Astrocyte (in vitro differentiated cells and primary cell): Measurements from ENCODE around the gene ANKRD33B.

Source experiments
- EZH2 ChIP-seq: IDR thresholded peaks from 2 replicates; pipeline ENCODE4 v1.6.1; 2012; ENCODE audit warnings: mild to moderate bottlenecking, low read length, inconsistent platforms; ENCODE audit not compliant: insufficient read depth
- TF ChIP-seq, protein P1 (sequence below): IDR thresholded peaks from 2 replicates; pipeline ENCODE4 v1.5.1; 2011; ENCODE audit warnings: low read depth, mild to moderate bottlenecking, inconsistent platforms, low read length, moderate library complexity; ENCODE audit not compliant: insufficient read depth

DNA sequence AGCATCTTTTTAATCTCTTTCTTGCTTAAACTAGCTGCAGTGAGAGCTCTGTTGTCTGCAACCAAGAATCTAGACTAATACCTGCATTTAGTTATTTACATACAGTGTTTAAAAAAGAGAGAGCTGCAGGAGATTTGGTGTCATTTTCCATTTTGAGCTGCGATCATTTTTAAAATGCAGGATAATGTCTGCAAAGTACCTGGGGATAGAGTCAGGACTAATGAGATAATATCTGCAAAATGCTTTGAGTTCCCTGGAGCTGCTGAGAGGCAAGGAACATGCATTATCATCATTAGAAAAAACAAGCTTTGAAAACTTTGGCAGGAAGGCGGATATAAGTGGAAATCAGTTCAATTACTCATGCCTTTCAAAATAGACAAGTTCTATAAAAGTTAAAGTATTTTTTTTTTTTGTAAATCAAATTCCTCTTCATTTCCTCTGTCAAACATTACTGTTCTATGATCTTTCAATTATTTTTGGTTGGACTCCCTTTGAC is 21.8 kb upstream of the ANKRD33B start:
- TF ChIP-seq, protein P1, sequence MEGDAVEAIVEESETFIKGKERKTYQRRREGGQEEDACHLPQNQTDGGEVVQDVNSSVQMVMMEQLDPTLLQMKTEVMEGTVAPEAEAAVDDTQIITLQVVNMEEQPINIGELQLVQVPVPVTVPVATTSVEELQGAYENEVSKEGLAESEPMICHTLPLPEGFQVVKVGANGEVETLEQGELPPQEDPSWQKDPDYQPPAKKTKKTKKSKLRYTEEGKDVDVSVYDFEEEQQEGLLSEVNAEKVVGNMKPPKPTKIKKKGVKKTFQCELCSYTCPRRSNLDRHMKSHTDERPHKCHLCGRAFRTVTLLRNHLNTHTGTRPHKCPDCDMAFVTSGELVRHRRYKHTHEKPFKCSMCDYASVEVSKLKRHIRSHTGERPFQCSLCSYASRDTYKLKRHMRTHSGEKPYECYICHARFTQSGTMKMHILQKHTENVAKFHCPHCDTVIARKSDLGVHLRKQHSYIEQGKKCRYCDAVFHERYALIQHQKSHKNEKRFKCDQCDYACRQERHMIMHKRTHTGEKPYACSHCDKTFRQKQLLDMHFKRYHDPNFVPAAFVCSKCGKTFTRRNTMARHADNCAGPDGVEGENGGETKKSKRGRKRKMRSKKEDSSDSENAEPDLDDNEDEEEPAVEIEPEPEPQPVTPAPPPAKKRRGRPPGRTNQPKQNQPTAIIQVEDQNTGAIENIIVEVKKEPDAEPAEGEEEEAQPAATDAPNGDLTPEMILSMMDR, result no peak
- TF ChIP-seq EZH2, result no peak
